ENCODE measurements around the gene LCE3C. TPM values are rescaled to one million over a fixed set of nuclear protein-coding genes. Genes with fewer than 3 reads are reported as not detected.

The LCE3C gene
- polyA plus RNA-seq, 2 of the 4 experiments (the other 2 are of a cell fraction): not detected

DNA sequence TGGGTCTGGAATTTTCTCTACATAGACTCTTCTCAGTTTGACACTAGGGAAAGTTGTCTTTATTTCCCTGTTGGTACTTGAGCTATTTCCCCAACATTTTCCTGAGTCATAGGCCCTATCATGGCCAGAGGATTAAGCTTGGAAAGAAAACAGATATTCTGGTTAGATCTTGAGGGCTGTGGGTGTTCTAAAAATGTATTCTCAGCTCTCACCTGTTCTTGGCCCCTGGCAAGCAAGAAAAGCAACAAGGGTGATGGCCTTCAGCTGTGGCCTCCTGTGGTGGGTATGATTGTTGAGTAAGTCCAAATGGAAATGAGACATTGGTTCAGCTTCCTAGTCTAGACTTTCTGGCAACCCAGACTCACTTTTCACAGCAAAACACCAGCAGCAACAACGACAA lies 40.3 kb downstream of the LCE3C start (continued):
- TF ChIP-seq, protein P1, sequence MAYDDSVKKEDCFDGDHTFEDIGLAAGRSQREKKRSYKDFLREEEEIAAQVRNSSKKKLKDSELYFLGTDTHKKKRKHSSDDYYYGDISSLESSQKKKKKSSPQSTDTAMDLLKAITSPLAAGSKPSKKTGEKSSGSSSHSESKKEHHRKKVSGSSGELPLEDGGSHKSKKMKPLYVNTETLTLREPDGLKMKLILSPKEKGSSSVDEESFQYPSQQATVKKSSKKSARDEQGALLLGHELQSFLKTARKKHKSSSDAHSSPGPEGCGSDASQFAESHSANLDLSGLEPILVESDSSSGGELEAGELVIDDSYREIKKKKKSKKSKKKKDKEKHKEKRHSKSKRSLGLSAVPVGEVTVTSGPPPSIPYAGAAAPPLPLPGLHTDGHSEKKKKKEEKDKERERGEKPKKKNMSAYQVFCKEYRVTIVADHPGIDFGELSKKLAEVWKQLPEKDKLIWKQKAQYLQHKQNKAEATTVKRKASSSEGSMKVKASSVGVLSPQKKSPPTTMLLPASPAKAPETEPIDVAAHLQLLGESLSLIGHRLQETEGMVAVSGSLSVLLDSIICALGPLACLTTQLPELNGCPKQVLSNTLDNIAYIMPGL (CRISPR knock-in tag; IDR thresholded peaks at IDR 0.05; ENCODE audit: borderline replicate concordance): no peak
- TF ChIP-seq BCL3 (IDR thresholded peaks at IDR 0.05): no peak
- TF ChIP-seq FOSB (CRISPR knock-in tag; IDR thresholded peaks at IDR 0.05): no peak
- no peak for TF ChIP-seq ZSCAN20 (CRISPR knock-in tag; IDR thresholded peaks at IDR 0.05)
- no peak for TF ChIP-seq NPAS2 (CRISPR knock-in tag; IDR thresholded peaks at IDR 0.05; ENCODE audit: borderline replicate concordance)
- TF ChIP-seq PHF8 (IDR thresholded peaks at IDR 0.05; ENCODE audit: borderline replicate concordance, low read depth): no peak
- no peak for TF ChIP-seq KDM5A (IDR thresholded peaks at IDR 0.05)
- no peak for TF ChIP-seq MAFK (IDR thresholded peaks at IDR 0.05; ENCODE audit: partially characterized antibody)

DNA sequence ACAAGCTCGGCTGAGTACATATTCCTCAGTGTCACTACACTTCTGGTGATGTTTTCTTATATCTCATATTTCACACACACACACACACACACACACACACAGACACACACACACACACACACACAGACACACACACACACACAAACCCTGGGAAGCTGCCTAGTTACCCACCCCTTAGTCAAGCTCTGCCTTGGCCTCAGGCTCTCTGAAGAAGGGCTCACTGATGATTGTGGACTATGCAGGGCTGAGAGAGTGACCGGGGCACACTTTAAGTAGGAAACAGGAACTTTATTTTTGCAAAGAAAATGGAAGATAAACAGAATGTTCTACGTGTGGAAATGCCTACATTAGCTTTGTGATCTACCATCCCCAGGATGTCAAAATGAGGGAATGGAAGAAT lies 43.9 kb downstream of the LCE3C start:
- Histone ChIP-seq H3K9me3 (no peaks in the 10 kb centered on the region), H3K4me3 (no peak overlapping the region), H3K4me1 (no peaks in the 10 kb centered on the region), H3K27ac (no peak overlapping the region), H3K4me2 (no peak overlapping the region)
- CTCF ChIA-PET: interaction anchor here (1.5 to 6.7 kb wide), 3 partner anchors 11 to 146 kb away, joined by 3 to 34 read pairs (median 4); no protein-coding TSS in a partner anchor
- POLR2A ChIA-PET: no interaction called here
- no peak for ATAC-seq
- 5% methylated on average over 3 of the region's 3 CpGs for WGBS (ENCODE audit: missing lambda C conversion rate)
- FAIRE-seq: no peak
- TF ChIP-seq SMC3 (IDR thresholded peaks at IDR 0.05) (no peak), KDM1A (IDR thresholded peaks at IDR 0.05; ENCODE audit: low read depth) (no peak), BCL3 (IDR thresholded peaks at IDR 0.05) (no peak), ZFP36 (IDR thresholded peaks at IDR 0.05; ENCODE audit: borderline replicate concordance, partially characterized antibody) (no peak), PHF8 (IDR thresholded peaks at IDR 0.05; ENCODE audit: borderline replicate concordance, low read depth) (no peak), RAD21 (conservative IDR thresholded peaks at IDR 0.05 in 1 of 2, IDR thresholded peaks at IDR 0.05 in 1 of 2) (no peak), USF2 (IDR thresholded peaks at IDR 0.05) (no peak), FOSL2 (IDR thresholded peaks at IDR 0.05) (no peak), FOSL2 (CRISPR knock-in tag; IDR thresholded peaks at IDR 0.05) (no peak), CTCF (IDR thresholded peaks at IDR 0.05) (no peak), CHD2 (IDR thresholded peaks at IDR 0.05; ENCODE audit: low read length, partially characterized antibody) (no peak), REST (IDR thresholded peaks at IDR 0.05) (no peak), ZC3H11A (IDR thresholded peaks at IDR 0.05) (no peak), TFCP2L1 (CRISPR knock-in tag; IDR thresholded peaks at IDR 0.05) (no peak), RCOR1 (IDR thresholded peaks at IDR 0.05; ENCODE audit: low read depth, low read length) (no peak), ESRRA (IDR thresholded peaks at IDR 0.05; ENCODE audit: borderline replicate concordance, low read length) (no peak)
- TF ChIP-seq, protein P2, sequence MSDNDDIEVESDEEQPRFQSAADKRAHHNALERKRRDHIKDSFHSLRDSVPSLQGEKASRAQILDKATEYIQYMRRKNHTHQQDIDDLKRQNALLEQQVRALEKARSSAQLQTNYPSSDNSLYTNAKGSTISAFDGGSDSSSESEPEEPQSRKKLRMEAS (IDR thresholded peaks at IDR 0.05): no peak
- TF ChIP-seq, protein P3, sequence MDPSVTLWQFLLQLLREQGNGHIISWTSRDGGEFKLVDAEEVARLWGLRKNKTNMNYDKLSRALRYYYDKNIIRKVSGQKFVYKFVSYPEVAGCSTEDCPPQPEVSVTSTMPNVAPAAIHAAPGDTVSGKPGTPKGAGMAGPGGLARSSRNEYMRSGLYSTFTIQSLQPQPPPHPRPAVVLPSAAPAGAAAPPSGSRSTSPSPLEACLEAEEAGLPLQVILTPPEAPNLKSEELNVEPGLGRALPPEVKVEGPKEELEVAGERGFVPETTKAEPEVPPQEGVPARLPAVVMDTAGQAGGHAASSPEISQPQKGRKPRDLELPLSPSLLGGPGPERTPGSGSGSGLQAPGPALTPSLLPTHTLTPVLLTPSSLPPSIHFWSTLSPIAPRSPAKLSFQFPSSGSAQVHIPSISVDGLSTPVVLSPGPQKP (IDR thresholded peaks at IDR 0.05; ENCODE audit: low read depth, low read length): no peak
- no peak for DNase-seq (ENCODE audit: low read depth in 1 of 2, low spot score in 1 of 2)

Measured in A549 (cell line).